Tongue (tissue), 2 donors: ENCODE measurements around the gene POLR3A. TPM values are rescaled to one million over a fixed set of nuclear protein-coding genes. Genes with fewer than 3 reads are reported as not detected.
A peak's percentile ranks its signal among the peaks of the same experiment; 100 is the strongest.
"Not testable (repeated sequence)": the region's sequence is repeated elsewhere in the genome, so short reads cannot be mapped to it uniquely, and the experiment has no call there.

Source experiments
- DNase-seq: peaks from one replicate; pipeline ENCODE4 v3.0.0-alpha.2; 2015
- total RNA-seq: library from RNA; depleted of rRNA; stranded (reverse); fragments of >200 nt; gene quantifications from one replicate; pipeline ENCODE4 v1.2.3, GENCODE V29; 2014

Gene POLR3A
- total RNA-seq, 1 donor from 2014 or later, result 23.6 TPM

DNA sequence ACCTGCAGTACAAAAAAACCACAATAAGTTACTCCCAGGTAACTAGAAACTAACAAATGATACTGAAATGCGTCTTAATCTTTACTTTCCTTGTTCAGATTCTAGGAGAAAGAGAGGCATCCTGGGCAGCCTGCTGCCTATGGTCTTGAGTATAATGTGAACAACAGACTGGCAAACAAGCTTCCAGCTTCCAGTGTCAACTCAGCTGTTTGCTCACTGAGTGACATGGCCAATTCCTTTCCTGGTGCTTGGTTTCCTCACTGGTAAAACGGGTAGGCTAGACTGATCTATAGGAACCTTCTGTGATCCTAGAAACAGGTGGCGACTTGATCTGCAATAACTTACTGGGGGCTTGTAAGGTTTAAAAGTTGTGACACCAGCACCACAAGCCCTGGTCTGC is 10.1 kb downstream of the POLR3A start:
- no peak for DNase-seq

DNA sequence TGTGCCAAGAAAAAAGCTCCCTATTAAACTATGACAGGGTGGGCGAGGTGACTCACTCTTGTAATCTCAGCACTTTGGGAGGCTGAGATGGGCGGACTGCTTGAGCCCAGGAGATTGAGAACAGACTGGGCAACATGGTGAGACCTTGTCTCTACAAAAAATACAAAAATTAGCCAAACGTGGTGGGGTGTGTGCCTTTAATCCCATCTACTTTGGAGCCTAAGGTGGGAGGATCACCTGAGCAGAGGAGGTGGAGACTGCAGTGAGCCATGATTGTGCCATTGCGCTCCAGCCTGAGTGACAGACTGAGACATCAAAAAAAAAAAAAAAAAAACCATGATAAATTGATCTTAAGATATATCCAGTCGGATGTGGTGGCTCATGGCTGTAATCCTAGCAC is 11.5 kb downstream of the POLR3A start:
- DNase-seq, result no peak

DNA sequence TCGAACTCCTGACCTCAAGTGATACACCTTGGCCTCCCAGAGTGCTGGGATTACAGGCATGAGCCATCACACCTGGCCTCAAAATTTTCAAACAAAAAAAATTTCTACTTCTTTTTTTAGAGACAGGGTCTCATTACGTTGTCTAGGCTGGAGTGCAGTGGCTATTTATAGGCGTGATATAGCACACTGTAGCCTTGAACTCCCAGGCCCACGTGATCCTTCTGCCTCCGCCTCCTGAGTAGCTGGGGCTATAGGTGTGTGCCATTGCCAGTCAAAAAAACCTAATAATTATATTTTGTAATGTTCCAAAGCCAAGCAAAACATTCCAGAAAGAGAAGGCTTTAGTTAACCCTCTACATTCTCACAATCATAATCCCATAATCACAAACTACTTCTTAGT is 13.8 kb downstream of the POLR3A start:
- DNase-seq, result no peak

DNA sequence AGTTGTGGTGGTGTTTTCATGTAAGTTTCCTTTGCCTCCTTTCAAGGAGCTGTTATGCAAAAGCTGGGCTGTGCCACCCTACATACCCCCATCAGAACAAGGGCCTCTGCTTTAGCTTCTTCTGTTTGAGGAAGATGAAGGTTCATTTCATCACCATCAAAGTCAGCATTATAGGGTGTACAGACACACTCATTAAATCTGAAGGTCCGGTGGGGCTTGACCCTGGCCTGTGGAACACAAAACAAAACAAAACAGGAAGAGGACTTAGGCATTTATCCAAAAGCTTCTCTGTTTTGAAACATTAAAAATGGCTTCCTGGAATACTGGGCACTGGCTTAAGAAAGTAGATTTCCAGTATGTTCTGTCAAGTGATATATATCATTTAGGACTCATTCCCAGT is 15.8 kb downstream of the POLR3A start:
- DNase-seq, result no peak

DNA sequence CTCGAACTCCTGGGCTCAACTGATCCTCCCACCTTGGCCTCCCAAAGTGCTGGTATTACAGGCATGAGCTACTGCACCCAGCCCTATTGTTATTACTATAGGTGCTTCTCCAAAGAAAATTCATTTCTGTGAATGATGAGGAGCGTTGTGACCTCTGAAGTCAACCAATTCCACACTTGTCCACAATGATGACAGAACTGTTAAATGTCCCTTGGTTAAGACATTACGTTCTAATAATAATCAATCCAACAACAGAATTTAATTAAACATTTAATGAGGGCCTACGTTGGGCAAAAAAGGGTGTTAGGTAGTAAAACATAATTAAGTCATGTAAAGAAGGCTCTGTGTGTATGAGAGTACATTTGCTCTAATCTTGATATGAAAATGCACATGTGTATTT is 18.2 kb downstream of the POLR3A start:
- no peak for DNase-seq

DNA sequence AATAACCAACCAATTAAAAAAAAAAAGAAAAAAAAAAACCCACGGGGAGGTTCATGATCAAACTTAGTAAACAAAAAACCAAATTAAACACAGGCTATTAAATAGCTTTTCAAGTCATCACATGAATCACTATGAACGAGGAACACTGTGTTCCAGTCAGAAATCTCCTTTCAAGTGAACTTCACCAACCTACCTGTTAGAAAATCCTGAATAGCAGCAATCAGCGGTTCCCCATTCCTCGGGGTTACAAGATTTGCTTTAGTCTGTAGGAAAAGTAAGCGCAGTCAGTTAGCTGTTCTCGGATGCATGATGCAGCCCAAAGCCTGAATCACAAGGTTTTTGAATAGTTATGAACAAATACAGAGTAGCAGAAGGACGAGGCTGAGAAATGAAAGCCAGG is 19.0 kb downstream of the POLR3A start:
- no peak for DNase-seq

DNA sequence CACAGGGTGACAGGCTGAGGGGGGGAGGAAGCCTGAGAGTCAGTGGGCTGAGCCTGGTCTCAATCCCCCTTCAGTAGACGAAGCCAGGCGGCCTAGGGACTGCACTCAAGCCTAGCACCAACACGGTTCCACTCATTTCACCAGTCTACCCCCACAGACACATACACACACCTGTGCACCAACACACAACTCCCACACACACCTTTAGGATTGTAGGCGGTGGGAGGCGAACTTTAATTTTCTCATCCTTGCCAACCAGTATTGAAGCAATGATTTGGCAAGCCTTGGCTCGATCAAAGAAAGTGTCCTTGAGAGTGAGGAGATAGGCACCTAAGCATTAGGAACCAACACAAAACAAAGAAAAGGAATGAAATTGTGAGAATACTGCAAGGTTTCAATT is 19.7 kb downstream of the POLR3A start:
- DNase-seq, result no peak

DNA sequence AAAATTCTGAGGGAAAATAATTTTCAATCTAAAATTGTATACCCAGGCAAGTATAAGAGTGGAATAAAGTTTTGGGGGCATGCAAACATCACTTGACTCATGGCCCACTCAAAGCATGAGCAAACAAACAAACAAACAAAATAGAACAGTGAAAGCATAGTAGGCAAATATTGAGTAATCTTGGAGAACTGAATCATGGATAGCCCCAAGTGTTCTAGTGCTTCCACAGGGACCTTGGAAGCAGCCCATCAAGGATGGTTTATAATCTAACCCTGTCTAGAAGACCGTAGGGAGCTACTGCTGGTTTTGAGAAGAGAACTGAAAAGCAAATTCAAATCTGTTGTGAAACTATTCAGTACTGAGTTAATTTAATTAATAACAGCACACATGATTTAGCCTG is 22.1 kb downstream of the POLR3A start:
- no peak for DNase-seq

DNA sequence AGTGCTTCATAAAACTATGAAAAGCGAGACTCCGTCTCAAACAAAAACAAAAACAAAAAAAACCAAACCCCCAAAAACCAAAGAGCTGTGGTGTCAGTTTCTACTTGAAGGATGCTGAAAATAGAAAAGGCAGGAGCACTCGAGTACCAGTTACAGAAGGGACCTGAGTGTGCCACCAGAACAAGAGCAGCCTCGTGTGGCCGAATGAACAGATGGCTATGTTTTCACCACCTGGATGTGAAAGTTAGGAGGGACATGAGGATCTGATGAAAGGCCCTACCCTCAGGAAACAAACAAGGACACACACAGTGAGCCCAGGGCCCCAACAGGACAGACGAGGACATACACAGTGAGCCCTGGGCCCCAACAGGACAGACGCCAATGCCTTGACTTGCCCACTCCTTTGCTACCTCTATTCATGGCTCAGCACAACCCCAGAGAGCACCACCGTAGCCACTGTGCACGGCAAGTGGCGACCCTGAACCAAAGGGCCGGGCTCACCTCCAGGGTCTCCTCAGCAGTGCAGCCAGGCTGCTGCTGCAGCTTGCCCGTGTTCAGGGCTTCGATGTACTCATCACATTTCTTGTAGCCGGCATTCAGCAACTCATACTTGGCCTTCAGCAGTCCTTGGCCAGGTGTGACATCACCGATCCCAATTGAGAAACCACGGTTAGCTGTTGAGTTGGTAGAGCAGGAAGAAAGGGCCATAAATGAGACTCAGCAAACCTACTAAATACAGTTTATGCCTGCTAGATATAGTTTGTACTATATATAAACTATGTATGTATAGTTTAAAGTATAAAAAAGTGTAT is 24.9 kb downstream of the POLR3A start:
- peak; percentile 14 for DNase-seq

DNA sequence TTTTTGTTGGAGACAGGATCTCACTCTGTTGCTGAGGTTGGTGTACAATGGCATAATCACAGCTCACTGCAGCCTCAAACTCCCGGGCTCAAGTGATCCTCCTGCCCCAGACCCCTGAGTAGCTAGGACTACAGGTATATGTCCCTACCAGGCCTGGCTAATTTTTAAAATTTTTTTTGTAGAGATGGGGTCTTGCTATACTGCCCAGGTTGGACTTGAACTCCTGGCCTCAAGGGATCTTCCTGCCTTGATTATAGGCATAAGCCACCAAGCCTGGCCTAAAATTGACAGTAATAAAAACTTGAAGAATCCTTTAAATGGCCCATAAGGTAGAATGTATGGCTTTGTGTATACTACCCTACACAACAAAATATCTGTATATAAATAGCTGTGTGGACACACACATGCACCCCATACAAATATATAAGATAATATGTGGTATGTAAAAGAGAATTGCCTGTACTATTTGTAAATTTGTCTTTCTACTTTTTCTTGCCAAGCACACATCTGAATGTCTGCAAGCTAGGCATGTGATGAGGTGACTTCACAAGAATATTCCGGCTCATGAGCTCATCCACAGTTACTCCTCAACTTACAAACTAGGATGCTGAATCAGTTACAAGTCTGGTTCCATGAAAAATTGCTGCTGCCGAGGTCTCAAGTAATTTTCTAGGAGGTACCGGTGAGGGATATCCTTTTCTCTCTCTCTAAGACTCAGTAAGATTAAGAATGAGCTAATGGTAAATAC is 26.6 kb downstream of the POLR3A start:
- DNase-seq, result no peak

DNA sequence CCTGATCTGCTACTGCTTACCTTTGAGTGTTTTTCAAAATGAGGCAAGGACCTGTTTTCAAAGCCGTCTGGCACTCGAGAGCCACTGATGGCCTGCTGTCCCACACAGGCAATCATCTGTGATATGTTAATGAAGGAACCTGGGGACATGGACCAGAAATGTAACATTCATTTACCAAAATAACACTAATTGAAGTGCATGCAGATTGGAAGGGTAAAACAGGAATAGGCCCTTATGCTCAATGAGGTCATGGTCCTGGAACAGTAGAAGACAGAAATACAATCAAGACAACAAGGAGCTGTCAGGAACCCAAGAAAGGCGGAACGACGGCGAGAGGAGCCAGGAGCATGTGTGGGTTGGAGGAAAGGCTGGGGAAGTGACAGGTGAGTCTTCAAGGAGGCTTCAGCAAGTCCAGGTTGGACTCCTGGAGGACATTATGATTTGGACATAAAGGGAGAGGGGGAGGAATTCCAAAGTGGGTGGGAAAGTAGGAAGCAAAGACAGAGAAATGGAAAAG is 28.3 kb downstream of the POLR3A start:
- no peak for DNase-seq

DNA sequence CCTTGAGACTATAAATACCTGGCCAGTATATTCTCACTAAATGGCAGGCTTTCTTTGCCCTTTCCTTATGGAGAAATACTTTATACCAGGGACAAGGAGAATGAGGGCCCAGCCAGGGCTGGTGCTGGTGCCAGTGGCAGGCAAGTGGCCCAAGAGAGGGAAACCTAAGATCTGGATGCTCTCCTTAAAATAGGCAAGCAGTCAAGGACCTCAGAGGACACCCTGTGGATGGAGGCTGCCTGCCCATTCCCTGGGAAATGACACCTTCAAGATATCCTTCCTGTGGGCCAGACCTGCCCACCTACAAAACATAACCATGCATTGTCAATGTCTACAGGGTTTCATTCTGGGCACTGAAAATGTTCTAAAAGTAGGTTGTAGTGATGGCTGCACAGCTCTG is 29.1 kb downstream of the POLR3A start:
- DNase-seq, result no peak

DNA sequence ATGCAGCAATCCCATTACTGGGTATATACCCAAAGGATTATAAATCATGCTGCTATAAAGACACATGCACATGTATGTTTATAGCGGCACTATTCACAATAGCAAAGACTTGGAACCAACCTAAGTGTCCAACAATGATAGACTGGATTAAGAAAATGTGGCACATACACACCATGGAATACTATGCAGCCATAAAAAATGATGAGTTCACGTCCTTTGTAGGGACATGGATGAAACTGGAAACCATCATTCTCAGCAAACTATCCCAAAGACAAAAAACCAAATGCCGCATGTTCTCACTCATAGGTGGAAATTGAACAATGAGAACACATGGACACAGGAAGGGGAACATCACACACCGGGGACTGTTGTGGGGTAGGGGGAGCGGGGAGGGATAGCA is 30.5 kb downstream of the POLR3A start:
- not testable (repeated sequence) for DNase-seq

DNA sequence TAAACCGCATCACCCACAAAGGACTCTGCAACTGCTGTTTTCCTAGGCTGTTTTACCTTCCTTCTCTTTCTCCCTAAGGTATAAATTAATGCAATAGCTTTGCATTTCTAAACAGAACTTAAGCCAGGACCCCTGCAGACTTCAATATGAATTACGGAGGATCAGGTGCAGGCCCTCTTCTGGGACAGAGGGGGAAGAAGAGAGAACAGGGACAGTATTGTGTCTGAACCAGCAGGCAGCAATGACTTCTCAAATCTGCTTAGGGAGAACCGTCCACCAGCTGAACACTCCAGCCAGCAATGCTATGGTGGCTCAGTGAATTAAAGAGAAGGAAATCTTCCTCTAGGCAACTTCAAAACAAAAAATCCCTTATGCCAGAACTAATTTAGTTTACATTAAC is 35.7 kb downstream of the POLR3A start:
- DNase-seq, result peak; percentile 43

DNA sequence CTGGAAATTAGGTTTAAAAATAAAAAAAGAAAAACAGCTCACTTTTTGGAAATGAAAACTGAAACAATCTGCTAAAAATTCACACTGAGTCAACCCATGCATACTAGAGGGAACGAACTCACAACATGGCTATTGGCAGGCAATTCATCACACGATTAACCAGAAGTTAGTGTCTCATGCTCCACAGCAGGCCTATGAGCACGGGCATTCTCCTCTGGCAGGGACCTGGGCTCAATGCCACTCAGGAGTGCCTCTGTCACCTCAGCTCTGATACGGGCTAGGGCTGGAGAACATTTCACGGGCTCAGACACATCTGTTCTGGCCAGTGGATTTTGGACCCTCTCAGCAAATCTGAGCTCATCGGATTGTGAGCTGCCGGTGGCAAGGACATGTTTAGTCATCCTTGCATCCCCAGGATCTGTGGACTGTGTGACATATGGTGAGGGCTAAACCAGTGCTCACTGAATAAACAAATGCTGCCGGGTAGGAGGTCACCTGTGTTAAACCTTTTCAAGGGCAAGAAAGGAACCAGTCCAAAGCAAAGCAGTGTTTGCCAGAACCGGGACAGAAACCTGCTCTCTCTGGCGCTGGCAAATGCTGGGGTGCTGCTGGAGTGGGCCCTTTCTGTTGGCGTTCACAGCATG is 40.1 kb downstream of the POLR3A start:
- no peak for DNase-seq

DNA sequence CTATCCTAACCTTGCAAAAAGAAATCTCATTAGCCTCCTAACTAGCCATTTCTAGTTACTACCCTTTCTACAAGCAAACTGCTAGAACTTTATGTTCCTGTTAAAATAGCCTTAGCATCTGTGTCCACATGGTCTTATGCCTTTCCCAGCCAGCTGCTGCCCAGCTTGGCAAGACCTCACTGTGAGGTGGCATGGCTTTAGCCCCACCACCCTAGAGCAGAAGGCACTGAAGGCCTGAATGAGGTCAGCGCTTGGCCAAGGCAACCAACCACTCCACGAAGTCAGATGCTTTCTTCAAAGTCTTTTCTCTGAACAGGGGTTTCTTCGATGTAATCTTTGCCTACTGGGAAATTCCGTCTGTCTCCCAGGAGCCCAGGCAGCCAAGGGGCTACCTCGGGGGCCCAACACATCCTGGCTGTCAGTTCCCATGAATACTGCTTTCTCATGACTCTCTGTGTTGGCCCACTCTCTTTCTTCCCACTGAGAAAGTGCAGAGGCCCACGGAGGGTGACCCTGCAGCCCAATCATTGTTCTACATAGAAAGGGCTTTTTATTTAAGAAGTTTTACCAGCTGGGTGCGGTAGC is 41.6 kb downstream of the POLR3A start:
- DNase-seq, result no peak

DNA sequence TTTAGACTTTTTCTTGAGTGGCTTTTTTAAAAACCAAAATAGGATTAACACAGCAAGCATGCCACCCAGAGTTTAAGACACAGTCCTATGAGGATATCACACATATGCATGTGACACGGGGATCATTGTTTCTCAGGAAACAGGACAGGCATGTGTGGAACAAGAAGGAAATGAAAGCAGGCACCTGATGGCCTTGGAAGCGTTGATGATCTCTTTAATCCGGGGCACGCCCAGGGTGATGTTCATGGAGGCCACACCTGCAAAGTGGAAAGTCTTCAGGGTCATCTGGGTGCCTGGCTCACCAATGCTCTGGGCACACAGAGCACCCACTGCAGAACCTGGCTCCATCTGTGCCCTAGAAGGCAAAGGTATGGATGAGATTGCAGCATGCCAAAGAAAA is 44.3 kb downstream of the POLR3A start:
- no peak for DNase-seq

DNA sequence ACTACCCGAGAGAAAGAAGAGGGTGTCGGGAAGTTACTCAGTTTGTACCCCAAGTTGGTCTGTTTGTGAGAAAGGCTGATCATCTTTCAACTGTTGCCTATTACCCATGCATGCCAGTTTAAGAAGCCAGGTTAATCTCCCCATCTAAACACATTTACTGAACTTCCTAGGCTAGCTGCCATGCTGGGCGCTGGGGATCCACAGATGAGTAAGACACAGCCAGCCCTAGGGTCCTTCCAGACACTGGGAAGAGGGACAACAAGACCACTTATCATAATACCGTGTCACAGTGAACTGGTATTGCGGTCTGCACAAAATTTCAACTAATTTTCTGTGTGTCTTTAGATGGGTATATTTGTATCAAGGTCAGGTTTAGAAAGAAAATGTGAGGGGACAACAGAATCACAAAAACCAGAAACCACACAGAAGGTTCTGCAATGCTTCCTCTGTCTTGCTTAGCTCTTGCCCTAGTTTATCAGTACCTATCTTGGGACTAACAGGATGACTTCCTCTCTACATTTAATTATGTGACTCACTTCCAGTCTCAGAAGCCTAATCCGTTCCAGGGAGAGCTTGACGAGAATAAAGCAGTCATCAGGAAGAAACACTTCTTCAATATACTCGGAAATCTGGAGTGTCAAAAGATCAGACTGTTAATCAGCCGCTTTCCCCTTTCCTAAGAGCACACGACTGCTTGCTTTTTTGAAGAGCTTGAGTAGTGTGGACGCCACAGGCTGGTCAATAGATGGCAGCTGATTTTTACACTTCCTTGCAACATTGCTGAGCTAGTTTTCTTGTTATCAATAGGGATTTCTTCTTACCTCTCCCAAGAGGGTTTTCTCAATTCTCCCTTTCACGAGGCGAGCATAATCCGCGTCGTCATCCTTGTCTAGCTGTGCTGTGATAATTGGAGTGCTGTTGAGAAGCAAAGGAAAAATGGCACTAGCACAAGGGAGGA is 45.7 kb downstream of the POLR3A start:
- DNase-seq, result no peak

DNA sequence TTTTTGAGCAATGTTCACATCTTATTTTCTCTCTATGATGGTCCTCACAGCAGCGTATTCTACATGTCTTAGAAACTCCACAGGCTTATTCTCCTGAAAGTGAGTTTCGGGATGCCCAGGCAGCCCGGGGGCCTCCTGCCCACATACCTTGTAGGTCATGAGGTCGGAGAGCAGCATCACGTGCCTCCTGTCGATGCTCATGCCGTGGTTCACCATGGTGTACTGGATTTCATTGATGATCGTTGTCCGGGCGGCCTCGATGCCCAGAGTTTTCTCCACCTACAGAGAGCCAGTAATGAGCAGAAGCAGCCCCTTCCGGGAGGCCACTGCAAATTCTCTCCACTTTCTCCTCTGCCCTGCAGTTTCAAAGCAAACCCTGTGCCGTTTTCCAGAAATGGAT is 48.0 kb downstream of the POLR3A start:
- no peak for DNase-seq

DNA sequence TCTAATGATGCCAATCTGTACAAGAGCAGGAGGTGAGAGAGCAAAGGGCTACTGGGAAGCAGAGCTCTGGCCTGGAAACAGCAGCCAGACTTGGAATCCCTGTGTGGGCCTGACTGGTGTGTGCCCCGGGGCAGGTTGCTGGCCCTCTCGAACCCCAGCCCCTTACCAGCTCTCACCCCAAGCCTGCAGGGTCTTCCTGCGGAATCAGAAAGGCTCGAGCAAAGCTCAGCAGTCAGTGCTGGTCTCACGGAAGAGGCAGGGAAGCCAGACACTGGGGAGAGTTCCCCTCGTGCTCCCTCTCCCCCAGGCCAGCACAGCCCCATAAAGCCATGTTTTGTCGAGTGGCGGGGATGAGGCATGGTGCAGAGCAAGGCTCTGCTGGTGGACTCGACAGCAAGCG is 50.1 kb downstream of the POLR3A start:
- DNase-seq, result no peak

DNA sequence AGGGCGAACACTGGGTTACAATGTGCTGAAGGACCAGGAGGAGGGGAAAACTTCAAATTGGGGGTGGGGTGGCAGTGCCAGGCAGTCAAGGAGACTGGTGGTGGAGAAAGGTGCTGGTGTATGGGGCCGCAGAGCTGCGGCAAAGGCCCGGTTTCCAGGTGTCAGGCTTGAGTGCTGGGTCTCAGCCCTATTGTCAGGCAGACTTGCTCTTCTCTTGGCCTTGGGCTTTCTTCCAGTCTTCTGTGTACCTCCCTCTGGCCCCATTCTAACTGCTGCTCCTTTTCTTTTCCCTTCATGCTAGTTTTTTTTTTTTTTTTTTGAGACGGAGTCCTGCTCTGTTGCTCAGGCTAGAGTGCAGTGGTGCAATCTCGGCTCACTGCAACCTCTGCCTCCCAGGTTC is 51.0 kb downstream of the POLR3A start:
- DNase-seq, result no peak

DNA sequence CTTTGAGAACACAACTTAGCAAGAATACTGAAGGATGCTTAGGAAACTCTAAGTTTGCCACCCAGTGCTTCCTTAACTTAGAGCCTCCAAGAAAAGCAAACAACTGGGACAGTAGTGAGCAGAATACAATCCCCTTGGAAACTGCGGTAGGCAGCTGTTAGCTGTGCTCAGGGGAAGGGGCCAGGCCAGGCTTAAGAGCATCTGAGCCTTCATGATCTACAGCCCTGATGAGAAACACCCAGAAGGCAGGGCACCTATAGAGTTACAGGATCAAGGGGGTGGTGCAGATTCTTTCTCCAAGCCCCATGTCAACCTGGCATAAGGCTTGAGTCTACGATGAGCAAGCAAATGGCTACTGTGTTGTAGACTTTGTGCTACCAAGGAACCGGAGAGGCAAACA is 51.4 kb downstream of the POLR3A start:
- no peak for DNase-seq
